GM10266 (cell line): ENCODE measurements around the gene RALGAPA2.

Experiments used
- DNase-seq: peaks from one replicate; pipeline ENCODE4 v3.0.0; 2012; ENCODE audit errors: extremely low spot score
- CTCF ChIP-seq: IDR thresholded peaks from 2 replicates; pipeline ENCODE4 v1.5.1; 2012; ENCODE audit warnings: mild to moderate bottlenecking, low read depth; ENCODE audit not compliant: control insufficient read depth, insufficient read depth; ENCODE audit errors: missing control alignments

The RALGAPA2 gene

DNA sequence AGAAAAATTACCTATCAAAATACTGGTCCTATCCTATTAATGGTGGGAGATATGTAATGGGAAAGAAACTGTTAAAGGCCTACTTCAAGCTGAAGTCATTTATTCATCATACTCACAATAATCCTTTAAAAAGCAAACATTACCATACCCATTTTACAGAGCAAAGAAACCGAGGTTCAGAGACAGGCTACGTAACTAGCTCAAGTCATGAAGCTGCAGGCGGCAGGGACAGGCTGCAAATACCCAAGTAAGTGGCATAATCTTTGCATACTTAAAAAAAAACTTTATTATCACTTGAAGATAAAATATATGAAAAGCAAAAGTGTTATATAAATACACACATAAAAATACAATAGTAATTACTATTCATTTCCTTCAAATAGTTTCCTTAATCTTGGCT, 2.6 kb downstream of the RALGAPA2 start:
- TF ChIP-seq CTCF = no peak
- DNase-seq = no peak

DNA sequence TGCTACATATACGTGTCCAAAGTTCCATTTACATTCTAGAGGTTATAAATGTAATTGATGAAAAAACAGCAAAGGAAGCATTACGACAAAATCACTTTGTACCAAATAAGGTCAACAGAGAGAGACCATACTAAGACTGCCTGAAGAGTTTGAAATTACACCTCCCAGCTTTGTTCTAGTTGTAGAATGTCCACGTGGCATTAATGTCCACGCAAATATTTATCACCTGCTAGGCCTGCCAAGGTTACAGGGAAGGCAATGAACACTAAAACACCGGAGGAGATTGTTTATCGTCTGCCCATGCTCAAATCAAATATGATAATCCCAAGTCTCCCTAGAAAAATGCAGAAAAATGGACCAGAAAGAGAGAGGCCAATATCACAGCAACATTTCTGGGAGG, 6.2 kb downstream of the RALGAPA2 start:
- no peak for DNase-seq
- no peak for TF ChIP-seq CTCF

- no peak for TF ChIP-seq CTCF
- DNase-seq = no peak
Observed at GRCh38 chr20:20702330-20703245, 9.9 kb downstream of the RALGAPA2 start.

DNA sequence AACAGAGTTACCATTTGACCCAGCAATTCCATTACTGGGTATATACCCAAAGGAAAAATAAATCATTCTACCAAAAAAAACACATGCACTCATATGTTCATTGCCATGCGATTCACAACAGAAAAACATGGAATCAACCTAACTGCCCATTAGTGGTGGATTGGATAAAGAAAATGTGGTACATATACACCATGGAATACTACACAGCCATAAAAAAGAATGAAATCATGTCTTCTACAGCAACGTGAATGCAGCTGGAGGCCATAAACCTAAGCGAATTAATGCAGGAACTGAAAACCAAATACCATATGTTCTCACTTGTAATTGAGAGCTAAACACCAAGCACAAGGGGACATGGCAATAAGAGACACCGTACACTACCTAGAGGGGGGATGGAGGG, 12.5 kb downstream of the RALGAPA2 start:
- no peak for DNase-seq
- TF ChIP-seq CTCF = no peak

DNA sequence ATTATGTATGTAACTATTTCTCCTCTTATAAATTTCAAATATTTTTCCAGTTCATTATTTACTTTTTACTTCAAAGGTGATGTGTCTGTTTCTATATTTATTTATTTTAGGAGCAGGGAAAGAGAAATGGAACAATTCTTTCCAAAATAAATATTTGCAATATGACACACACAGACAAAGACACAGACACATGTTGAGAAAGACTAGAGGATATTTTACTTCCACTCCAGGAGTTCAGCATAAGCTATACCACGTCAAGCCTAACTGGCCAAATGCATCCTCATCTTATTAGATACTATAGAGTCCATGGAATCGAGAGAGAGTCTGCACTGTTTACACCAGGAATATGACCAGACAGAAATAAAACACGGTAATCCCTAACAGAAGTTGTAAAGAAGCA, 13.3 kb downstream of the RALGAPA2 start:
- no peak for DNase-seq
- TF ChIP-seq CTCF = no peak

GRCh38 chr20:20697325-20697845, 15.1 kb downstream of the RALGAPA2 start:
- TF ChIP-seq CTCF = no peak
- no peak for DNase-seq

- TF ChIP-seq CTCF = no peak
- no peak for DNase-seq
Observed at GRCh38 chr20:20695250-20695816, 17.1 kb downstream of the RALGAPA2 start.
